HG02870 (cell line): Measurements from ENCODE around the gene NEK8.
"Not testable (repeated sequence)": the region's sequence is repeated elsewhere in the genome, so short reads cannot be mapped to it uniquely, and the experiment has no call there.

Experiments used
- ATAC-seq: cut with Tn5 transposase; IDR thresholded peaks from one replicate; pipeline ENCODE4 v1.9.1; 2021; ENCODE audit warnings: mild to moderate bottlenecking, moderate library complexity; ENCODE audit not compliant: unreplicated experiment

The NEK8 gene

DNA sequence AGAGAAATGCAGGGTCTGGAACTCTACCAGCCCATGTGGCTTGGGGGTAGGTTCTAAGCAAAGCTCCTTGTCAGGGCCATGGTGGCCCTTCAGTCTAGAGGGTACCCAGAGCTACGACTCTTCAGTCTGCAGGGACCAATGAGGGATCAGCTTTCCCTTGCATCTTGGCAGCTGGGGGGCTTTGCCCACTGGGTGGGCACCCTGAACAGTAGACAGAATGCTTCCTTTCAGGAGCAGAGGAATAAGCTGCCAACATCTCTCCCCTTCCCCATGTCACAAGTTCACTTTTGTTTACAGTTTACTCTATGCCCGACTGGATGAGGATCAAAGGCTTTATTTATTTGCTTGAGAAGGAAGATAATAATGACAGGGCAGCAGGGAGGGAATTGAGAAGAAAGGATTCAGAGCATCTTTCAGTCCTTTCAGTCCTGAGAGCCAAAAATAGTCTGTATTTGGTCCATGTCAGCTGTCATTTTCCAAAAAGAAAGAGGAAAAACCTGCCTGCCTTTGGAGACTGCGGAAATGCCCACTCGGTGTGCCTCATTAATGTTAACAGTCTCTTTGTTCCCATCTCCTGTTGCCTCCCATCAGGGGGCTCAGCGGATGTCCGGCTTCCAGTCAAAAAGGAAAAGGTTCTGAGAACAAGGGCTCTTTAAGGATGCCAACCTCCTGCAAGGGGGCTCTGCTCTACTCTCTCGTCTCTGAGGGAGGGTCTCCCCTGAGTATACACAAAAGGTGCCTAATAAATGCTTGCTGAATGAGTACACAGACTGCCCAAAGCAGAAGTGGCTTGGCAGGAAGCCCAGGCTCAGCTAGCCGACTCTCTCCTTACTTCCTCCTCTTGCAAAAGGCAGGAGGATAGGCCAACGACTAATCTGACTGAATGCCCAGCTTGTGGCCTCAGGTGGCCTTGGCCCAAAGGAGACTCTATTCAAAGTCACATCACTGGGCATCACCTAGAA is 32.3 kb downstream of the NEK8 start:
- no peak for ATAC-seq

DNA sequence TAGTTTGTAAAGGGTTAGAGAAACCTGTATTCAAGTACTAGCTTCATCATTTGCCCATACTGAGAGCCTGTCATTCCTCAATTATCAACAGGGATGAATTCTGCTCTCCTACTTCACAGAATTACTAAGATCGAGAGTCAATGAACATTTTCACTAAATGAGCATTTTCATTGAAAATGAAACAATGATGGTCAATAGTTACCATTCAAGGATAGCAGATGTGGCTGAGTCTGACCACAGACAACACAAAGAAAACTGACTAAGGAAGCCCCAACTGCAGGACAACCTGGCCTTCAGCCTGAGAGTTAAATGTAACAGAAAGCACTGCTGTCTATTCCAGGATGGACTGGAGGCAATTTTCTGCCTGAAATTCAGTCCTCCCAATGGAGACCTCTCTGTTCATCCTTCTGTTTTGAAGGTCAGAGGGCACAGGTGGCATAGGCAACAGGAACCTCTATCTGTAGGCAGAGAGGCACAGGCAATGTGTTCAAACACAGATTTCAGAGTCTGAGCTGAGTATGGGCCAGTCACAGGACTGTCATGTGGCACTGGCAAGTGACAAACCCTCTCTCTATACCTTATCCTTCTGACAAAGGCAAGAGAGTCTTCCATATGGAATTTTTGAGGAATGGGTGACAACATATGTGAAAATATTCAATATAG is 34.7 kb downstream of the NEK8 start:
- ATAC-seq: no peak

DNA sequence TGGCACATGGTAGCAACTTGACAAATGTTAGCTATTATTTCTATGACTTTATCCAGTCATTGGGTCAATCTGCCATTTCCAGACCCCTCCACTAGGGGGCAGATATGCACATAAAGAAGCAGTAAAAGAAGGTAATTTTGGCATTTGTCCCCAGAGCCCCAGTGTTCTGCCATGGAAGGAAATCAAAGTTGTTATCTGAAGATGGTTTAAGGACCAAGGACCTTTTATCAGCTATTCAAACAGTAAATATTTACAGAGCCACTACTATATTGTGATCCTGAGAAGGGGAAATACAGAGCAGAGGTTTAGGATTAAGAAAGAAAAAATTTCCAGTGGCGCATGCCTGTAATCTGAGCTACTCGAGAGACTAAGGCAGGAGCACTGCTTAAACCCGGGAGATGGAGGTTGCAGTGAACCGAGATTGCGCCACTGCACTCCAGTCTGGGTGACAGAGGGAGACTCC is 35.2 kb downstream of the NEK8 start:
- ATAC-seq: no peak

DNA sequence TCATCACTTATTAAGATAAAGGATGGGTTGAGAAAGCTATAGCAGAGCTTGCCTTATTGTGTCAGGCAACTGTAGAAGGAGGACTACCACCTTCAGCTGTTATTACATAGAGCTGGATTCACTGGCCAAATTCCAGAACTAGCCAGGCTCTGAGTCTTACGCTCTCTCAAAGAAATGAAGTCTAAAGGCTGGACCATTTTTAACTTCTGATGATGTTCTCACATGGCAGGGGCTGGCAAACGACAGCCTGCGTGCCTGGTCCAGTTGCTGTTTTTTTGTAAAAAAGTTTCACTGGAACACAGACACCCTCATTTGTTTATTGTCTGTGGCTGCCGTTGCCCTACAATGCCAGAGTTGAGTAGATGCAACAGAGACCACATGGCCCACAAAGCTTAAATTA is 36.5 kb downstream of the NEK8 start:
- no peak for ATAC-seq

DNA sequence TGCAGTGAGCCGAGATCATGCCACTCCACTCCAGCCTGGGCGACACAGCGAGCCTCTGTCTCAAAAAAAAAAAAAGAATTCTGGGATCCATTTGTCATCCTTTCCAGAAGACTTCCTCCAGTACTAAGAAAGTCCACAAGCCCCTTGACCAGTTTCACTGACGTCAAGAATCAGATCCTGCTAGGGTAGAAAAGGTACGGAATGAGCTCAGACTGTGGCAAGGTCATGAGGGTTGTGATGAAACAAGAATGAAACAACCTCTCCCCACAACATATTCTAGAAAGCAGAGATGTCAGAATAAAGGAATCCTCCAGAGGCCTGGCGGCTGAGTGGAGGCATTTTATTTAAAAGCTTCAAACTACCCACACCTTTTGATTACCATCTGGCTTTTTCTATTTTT is 45.1 kb downstream of the NEK8 start:
- ATAC-seq: no peak

DNA sequence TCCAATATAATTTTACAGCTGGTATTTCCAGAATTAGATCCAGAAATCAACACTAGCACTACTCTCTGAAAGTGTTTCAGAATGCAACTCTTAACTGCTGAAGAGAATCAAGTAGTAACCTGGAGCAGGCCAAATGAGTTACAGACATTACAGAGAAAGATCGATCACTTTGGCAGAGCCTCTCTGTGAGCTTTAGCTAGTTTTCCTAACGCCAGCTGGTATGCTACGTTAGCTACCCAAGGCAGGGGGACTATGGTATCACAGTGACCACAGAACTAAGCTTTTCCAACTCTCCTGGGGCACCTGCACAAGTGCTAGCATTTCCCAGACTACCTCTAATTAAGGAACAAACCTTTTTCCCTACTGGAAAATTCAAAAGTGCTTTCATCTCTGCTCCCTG is 45.6 kb downstream of the NEK8 start:
- ATAC-seq: no peak

DNA sequence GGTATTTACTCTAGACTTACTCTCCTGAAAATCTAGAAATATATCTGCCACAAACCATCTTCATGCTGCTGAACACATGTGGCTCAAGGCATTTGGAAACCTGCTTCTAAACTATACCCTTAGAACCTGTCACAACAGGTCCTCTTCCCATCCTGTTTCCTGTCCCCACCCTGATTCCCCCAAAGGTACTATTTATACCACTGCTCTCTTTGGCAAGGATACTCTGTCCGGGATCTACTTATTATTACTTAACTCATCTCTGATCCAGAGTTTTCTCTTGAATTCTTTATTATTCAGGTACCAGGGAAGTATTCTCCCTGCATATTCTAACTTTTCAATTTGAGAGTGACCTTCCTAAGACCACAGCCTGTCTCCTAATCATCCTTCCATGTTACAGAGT is 48.6 kb downstream of the NEK8 start:
- ATAC-seq: no peak

DNA sequence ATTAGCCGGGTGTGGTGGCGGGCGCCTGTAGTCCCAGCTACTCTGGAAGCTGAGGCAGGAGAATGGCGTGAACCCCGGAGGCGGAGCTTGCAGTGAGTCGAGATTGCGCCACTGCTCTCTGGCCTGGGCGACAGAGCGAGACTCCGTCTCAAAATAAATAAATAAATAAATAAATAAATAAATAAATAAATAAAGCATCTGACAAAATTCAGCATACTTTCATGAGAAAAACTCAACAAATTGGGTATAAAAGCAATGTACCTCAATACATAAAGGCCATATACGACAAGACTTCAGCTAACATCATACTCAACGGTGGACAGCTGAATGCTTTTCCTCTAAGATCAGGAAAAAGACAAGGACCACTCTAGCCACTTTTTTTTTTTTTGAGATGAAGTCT is 51.0 kb downstream of the NEK8 start:
- ATAC-seq: not testable (repeated sequence)

DNA sequence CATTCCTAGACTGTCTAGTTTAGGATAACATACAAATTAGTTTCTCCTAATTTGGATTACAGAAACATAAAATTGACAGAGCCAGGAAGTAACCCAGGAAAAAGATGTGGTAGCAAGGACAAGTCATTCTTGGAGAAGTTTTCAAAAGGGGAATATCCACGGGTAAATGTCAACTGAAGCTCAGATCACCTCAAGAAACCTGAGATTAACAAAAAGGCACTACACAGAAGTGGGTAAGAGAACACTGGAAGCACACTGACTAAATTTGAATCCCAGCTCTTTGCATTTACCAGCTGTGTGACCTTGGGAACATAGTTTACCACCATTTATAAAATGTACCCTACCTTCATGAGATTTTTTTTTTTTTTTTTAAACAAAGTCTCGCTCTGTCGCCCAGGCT is 54.6 kb downstream of the NEK8 start:
- no peak for ATAC-seq

DNA sequence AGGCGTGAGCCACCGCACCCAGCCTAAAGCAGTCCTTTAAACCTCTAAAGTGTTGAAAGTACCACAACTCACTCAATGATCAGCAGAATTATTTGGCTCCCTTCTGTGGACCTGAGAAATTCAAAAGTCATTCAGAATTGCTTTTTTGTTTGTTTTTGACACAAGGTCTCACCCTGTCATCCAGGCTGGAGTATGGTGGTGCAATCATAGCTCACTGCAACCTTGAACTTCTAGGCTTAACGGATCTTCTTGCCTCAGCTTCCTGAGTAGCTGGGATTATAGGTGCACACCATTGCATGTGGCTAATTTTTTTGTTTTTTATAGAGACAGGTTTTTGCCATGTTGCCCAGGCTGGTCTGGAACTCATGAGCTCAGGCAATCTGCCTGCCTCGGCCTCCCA is 59.5 kb downstream of the NEK8 start:
- ATAC-seq: no peak
